D341Med (cell line): ENCODE results near the gene ATG10.

ENCODE experiments used
- DNase-seq: peaks from one replicate; pipeline ENCODE4 v3.0.0; 2012; ENCODE audit warnings: low spot score

The ATG10 gene

DNA sequence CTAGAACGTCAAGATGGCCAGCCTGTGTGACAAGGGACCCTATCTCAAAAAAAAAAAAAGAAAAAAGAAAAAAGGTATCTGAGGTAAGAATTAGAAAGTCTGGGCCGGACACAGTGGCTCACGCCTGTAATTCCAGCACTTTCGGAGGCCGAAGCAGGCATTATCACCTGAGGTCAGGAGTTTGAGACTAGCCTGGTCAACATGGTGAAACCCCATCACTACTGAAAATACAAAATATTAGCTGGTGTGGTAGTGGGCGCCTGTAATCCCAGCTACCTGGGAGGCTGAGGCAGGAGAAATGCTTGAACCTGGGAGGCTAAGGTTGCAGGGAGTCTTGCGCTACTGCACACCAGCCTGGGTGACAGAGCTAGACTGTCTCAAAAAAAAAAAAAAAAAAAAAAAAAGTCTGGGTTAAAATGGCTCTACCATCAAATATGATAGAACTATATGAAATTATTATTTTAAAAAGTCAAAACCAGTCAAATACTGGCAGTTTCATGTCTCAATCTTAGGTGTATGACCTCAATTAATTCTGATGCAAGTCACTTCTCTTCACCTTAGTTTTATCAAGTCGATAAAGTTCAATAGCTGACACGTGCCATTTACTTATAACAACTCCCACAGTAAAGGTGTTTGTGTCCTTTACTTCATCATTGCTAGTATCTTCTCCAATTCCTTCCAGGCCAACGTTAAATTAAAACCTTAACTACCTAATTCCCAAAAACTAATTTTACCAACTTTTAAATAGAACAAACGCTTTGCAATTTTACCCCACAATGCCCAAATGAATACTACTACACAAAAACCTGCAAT lies 305.2 kb downstream of the ATG10 start:
- no peak for DNase-seq

DNA sequence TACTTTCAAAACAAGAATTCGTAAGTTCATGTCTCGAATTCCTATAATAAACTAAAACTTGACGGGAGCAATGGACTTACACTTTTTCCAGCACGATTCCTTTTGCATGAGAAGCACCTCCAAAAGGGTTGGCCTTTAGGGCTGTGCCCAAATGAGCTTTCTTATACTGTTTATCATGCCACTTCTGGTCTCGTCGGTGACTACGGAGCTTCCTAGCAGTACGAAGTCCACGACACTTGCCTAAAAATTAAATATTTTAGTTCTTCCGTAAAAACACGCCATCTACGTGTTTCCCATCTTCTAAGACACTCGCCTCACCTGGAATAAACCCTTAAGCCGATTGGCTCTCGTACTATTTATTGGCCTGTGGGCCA lies 305.8 kb downstream of the ATG10 start:
- no peak for DNase-seq

DNA sequence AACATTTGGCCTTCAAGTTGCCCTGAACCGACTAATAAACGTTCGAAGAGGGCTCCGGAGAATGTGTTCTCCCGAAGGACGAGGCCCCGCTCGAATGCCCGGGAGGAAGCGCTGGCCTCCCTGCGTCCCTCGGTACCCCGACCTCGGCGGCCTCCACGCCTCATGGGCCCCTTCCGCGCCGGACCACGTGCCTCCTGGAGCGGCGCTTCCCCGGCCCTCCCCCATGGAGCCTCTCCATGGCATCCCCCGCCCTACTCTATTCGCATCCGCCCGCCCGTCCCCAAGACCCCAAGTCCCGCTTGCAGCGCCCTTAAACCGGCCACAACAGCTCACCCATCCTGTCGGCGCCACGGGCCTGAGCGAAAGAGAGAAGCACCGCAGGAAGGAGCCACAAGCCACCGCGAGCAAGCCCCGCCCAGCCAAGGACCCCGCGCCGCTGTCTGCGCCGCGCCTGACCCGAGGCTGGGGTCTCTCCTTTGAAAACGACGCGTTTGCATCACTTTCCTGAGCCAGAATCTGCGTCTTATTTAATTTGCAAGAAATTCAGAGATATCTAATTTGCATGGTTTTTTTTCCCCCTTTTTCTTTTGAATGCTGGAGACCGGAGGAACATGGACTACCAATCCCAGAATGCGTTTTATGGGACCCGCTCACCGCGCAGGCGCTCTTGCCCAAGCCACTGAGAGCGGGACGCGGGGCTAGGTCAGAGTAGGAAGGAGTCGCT lies 306.3 kb downstream of the ATG10 start, which contains the start of gene RPS23:
TSS of gene RPS23 (minus strand) at position 368 of the 724 bp plus-strand sequence. CDS start at position 337, 31 bp downstream.
- DNase-seq = peak; percentile 92

DNA sequence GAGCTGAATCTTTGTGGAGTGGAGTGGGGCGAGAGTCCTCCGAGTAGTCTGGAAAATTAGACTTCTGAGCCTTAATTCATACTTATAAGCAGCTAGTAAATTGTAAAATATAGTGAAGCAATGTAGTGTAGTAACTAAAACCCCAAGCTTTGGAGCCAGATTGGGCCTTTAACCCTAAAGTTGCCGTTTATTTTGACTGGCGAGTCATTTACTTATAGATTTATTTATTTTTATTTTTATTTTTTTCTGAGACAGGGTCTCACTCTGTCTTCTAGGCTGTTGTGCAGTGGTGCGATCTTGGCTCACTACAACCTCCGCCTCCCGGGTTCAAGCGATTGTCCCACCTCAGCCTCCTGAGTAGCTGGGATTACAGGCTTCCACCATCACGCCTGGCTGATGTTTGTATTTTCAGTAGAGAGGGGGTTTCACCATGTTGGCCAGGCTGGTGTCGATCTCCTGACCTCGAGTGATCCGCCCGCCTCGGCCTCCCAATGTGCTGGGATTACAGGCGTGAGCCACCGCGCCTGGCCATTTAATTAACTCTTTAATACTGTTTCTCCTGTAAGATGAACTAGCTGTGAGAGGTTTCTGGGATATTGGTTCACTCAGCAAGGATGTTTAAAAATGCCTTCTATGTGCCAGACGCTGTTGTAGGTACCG lies 307.0 kb downstream of the ATG10 start:
- DNase-seq = no peak

DNA sequence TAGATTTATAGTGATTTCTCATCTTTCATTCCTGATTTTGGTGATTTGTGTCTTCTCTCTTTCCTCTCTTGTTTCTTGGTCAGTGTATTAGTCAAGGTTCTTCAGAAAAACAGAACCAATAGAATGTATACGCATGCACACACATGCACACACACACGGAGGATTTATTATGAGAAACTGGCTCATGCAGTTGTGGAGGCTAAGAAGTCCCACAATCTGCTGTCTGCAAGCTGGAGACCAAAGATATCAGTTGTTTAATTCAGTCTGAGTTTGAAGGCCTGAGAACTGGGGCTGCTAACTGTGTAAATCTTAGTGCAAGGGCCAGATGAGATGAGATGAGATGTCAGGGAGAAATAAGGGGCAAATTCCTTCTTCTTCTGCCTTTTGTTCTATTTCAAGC lies 312.1 kb downstream of the ATG10 start:
- DNase-seq = no peak

DNA sequence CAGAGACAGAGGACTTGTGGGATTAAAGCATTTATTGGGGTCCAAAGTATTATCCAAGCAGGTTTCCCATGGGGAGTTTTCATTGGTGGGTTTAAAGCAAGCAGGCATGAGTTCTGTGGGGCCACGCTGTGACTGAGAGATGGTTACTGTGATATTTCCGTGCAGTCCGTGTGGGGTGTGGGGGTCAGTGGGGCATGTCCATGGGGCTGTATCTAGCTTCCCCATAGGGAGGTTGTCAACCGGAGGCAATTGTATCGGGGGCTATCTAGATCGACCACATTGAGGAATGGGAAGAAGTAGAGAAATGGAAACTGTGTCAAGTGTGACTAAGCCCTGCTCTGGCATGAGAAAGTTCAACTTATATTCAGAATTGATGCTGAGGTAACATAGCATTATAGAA lies 313.4 kb downstream of the ATG10 start:
- no peak for DNase-seq

DNA sequence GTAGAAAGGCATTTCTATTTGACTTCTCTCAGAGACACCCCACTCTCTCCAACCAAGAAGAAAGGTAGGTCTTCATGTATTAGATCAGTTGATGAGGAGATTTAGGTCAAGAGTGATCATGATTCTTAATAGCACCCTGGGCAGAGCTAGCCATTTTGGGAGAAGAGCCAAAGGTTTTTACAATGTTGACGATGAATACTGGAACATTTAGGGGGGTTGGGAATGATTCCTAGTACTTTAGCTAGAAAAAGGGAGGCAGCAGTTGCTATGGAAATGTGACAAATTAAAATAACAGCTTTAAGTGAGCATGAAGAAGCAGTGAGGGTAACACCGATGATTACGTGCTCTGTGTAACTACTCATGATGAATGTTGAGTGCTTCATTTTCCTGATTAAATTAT lies 315.8 kb downstream of the ATG10 start:
- no peak for DNase-seq

DNA sequence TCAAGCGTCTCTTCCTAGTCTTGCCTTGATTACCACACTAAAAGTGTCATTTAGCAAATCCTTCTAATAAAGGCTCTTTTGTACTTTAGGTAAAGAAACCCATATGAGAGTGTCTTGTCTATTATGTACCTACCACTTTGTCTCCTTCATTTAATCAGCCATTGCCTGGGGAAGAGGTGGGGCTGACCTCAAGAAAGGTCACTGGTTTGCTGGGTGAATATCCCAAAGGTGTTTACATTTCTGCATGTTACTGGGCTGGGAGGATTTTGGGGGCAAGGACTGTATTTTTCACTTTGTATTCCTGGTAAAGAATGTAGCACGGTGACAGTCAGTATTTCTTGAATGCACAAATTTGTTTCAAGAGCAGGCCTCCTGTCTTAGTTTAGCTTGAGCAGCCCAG lies 318.2 kb downstream of the ATG10 start:
- no peak for DNase-seq

DNA sequence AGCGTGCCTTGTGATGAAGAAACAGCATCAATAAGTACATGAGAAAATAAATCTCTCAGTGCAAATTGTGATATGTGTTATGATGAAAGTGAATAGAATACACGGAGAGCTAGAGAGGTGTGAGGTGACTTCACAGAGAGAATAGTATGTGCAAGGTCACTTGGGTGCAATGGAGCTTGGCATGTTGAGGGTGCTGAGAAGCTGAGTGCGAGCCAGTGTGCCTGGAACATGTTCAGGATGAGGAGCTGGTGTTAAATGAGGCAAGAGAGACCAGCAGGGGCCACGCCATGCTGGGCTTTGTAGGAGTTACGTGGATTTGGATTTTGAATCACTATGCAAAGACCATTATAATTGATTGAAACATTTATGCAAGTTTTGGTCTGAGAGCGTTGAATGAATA lies 319.1 kb downstream of the ATG10 start:
- no peak for DNase-seq

DNA sequence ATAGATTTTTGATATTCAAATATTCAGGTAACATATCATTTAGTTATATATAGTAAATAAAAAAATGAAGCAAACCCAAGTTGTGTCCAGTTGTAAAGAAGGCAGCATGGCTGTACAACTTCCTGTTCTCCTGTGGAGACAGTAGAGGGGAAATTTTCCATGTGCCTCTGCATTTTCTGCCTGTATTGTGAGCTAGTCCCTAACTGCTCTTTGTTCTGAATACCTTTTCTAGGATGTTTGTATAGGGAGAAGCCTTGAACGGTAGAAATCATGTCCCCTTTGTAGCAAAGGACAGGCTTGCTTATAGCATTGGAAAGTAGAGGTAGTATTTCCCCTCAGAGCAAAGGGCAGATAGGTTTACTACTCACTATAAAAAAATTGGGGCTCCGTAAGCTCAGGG lies 319.6 kb downstream of the ATG10 start:
- no peak for DNase-seq

DNA sequence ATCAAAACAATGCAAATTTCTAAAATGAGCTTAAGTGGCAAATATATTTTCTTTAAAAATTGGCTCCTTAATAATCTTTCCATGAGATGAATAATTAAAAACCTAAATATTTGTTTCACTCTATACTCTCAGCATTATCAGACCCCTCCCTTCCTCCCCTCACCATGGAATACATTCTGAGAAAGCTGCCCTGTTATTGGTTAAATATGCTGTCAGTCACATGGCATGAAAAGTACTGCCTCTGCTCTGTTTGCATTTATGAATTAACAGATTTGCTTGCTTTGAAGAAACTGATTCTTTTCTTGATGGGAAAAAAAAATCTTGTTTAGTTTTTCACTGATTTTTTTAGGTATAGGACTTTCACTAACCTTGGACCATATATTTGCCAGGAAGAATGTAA lies 323.3 kb downstream of the ATG10 start:
- no peak for DNase-seq

DNA sequence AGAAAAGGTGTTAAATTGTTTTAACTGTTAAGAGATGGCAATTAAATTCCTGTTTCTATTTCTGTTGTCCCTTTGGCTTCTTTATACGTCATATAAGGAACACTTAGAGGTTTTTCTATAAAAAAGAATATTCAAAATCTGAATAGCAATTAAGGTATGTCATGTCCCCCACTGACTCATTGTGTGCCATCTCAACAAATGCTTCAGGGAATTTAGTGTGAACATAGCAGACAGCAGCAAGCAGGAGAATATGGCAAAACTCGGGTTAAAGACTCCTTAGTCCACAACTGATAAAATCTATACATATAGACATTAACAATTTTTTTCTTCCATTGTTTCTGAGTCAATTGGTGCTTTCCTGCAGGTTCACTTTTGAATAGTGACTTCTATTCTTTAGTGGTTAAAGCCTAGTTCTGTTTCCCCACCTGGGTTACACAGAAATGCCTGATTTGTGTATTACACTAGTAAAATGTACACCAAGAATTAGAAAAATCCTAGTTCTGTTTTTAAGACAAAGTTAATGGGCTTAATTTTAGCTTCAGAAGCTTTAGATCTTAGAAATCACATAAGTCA lies 324.2 kb downstream of the ATG10 start:
- no peak for DNase-seq

DNA sequence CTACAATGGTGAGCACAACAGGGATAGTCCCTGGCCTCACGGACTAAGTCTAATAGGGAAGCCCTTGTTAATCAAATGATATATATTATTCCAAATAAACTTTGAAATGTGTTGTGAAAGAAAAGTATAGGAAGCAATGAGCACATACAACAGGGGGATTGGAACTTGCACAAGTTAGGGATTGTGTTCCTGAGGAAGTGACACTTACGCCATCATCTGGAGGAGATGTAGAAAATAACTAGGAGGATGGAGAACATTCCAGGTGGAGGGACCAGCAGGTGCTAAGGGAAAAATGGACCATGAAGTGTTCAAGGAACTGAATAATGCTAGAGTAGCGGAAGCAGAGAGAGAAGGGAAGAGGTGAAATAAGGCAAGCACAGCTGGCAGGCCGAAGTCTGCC lies 325.1 kb downstream of the ATG10 start:
- DNase-seq = no peak

DNA sequence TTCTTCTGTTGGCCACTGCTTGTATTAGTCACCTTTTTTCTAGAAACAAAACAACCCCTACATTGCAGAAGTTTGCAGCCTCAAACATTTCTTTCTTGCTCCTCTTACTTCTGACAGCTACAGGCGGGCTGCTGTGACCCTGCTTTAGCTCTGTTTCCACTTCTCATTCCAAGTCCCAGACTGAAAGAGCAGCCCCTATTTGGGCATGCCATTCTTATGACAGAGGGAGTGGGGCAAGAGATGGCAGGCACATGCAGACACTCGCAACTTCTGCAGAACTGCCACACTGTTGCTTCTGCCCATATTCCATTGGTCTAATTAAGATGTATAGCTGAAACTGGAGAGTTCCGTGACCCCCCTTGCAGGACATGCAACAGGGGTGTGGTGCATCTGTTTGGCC lies 325.9 kb downstream of the ATG10 start:
- no peak for DNase-seq

DNA sequence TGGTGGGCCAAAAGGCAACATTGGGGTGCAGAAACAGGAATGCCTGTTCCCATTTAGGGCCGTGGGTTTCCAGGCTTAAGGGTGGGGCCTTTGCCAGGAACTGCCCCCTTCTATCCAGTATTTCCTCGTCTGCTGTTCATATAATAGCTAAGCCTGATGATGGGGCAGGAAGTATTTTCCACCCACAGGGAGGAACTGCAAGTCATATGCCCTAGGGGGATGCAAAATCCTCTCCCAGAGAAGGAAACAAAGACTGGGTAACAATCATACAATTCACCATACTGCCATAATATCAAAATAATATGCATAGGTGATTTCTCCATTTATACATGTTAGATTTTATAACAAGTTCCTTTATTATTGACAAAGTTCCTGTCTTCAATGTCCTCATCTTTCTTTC lies 326.8 kb downstream of the ATG10 start:
- no peak for DNase-seq

DNA sequence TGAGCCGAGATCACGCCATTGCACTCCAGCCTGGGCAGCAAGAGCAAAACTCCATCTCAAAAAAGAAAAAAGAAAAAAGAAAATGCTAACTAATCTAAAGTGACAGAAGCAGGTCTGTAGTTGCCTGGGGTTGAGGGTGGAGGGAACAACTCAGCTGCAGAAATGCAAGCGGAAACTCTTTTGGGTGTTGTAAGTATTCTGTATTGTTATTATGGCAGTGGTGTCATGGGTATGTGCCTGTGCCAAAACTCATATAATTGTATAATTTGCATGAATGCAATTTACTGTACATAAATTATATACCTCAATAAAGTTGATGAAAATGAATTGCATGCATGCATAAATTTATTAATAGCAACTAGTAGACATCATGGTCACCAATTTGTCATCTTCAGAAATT lies 329.4 kb downstream of the ATG10 start:
- DNase-seq = no peak
